ENCODE measurements around the gene HNF1A. TPM values are rescaled to one million over a fixed set of nuclear protein-coding genes. Genes with fewer than 3 reads are reported as not detected.

HNF1A gene
- total RNA-seq, 2 experiments from 2014 or later = not detected

GRCh38 chr12:120992989-120993388 lies 14.6 kb downstream of the HNF1A start:
- H3K9me3 Mint-ChIP-seq = no peaks in the 10 kb centered on the region
- no peaks in the 10 kb centered on the region for H3K36me3 Mint-ChIP-seq
- H3K4me3 Mint-ChIP-seq = no peak overlapping the region
- H3K27me3 Mint-ChIP-seq = peaks cover 7% of the 10 kb centered on the region
- H3K4me1 Mint-ChIP-seq = no peaks in the 10 kb centered on the region
- no peak for DNase-seq
- H3K27ac Mint-ChIP-seq = no peak overlapping the region

- H3K9me3 Mint-ChIP-seq = no peaks in the 10 kb centered on the region
- H3K4me1 Mint-ChIP-seq = no peaks in the 10 kb centered on the region
- no peak overlapping the region for H3K4me3 Mint-ChIP-seq
- H3K36me3 Mint-ChIP-seq = no peaks in the 10 kb centered on the region
- DNase-seq = no peak
- peaks cover 7% of the 10 kb centered on the region for H3K27me3 Mint-ChIP-seq
- no peak overlapping the region for H3K27ac Mint-ChIP-seq
These were observed 15.2 kb downstream of the HNF1A start for GRCh38 chr12:120993496-120993895.

- Mint-ChIP-seq H3K9me3 (no peaks in the 10 kb centered on the region), H3K36me3 (no peaks in the 10 kb centered on the region), H3K27me3 (peaks cover 7% of the 10 kb centered on the region), H3K4me1 (no peaks in the 10 kb centered on the region), H3K4me3 (no peak overlapping the region), H3K27ac (no peak overlapping the region)
- no peak for DNase-seq
These were observed 15.7 kb downstream of the HNF1A start for GRCh38 chr12:120994059-120994458.

- Mint-ChIP-seq H3K4me1 (no peaks in the 10 kb centered on the region), H3K27ac (no peak overlapping the region), H3K27me3 (peaks cover 7% of the 10 kb centered on the region), H3K9me3 (no peaks in the 10 kb centered on the region), H3K4me3 (no peak overlapping the region), H3K36me3 (no peaks in the 10 kb centered on the region)
- DNase-seq = no peak
These were observed 16.4 kb downstream of the HNF1A start for GRCh38 chr12:120994589-120995337.

- Mint-ChIP-seq H3K9me3 (no peaks in the 10 kb centered on the region), H3K4me1 (peaks cover 1% of the 10 kb centered on the region), H3K36me3 (no peaks in the 10 kb centered on the region), H3K27ac (no peak overlapping the region), H3K4me3 (no peak overlapping the region), H3K27me3 (peaks cover 7% of the 10 kb centered on the region)
- no peak for DNase-seq
These were observed 17.9 kb downstream of the HNF1A start for GRCh38 chr12:120996133-120996746.

GRCh38 chr12:120997448-120997847 lies 19.1 kb downstream of the HNF1A start:
- Mint-ChIP-seq H3K27ac (no peak overlapping the region), H3K27me3 (peaks cover 7% of the 10 kb centered on the region), H3K4me3 (no peak overlapping the region), H3K4me1 (peaks cover 1% of the 10 kb centered on the region), H3K36me3 (peaks cover 2% of the 10 kb centered on the region), H3K9me3 (no peaks in the 10 kb centered on the region)
- no peak for DNase-seq

GRCh38 chr12:120998435-120998834 lies 20.1 kb downstream of the HNF1A start:
- Mint-ChIP-seq H3K4me1 (peaks cover 1% of the 10 kb centered on the region), H3K27ac (no peak overlapping the region), H3K4me3 (no peak overlapping the region), H3K27me3 (peaks cover 7% of the 10 kb centered on the region), H3K9me3 (no peaks in the 10 kb centered on the region), H3K36me3 (peaks cover 2% of the 10 kb centered on the region)
- no peak for DNase-seq

- no peak overlapping the region for H3K27ac Mint-ChIP-seq
- H3K4me3 Mint-ChIP-seq = no peak overlapping the region
- H3K27me3 Mint-ChIP-seq = peaks cover 6% of the 10 kb centered on the region
- H3K9me3 Mint-ChIP-seq = no peaks in the 10 kb centered on the region
- peaks cover 2% of the 10 kb centered on the region for H3K36me3 Mint-ChIP-seq
- peaks cover 1% of the 10 kb centered on the region for H3K4me1 Mint-ChIP-seq
- no peak for DNase-seq
These were observed 21.1 kb downstream of the HNF1A start for GRCh38 chr12:120999191-121000120.

GRCh38 chr12:121000530-121000929 lies 22.2 kb downstream of the HNF1A start:
- Mint-ChIP-seq H3K9me3 (no peaks in the 10 kb centered on the region), H3K4me3 (no peak overlapping the region), H3K27ac (no peak overlapping the region), H3K27me3 (no peaks in the 10 kb centered on the region), H3K36me3 (peaks cover 10% of the 10 kb centered on the region), H3K4me1 (peaks cover 1% of the 10 kb centered on the region)
- DNase-seq = no peak

GRCh38 chr12:121001060-121001459 lies 22.7 kb downstream of the HNF1A start:
- H3K27ac Mint-ChIP-seq = peak overlapping the region; percentile 20
- no peaks in the 10 kb centered on the region for H3K27me3 Mint-ChIP-seq
- peaks cover 11% of the 10 kb centered on the region for H3K36me3 Mint-ChIP-seq
- no peak for DNase-seq
- no peaks in the 10 kb centered on the region for H3K9me3 Mint-ChIP-seq
- H3K4me1 Mint-ChIP-seq = peaks cover 1% of the 10 kb centered on the region
- H3K4me3 Mint-ChIP-seq = no peak overlapping the region

GRCh38 chr12:121001841-121002483 lies 23.6 kb downstream of the HNF1A start:
- H3K4me3 Mint-ChIP-seq = no peak overlapping the region
- H3K9me3 Mint-ChIP-seq = no peaks in the 10 kb centered on the region
- H3K27ac Mint-ChIP-seq = no peak overlapping the region
- DNase-seq = no peak
- H3K36me3 Mint-ChIP-seq = peaks cover 15% of the 10 kb centered on the region
- peaks cover 1% of the 10 kb centered on the region for H3K4me1 Mint-ChIP-seq
- no peaks in the 10 kb centered on the region for H3K27me3 Mint-ChIP-seq

GRCh38 chr12:121003650-121004049 lies 25.3 kb downstream of the HNF1A start:
- H3K27me3 Mint-ChIP-seq = no peaks in the 10 kb centered on the region
- no peak for DNase-seq
- no peaks in the 10 kb centered on the region for H3K9me3 Mint-ChIP-seq
- peaks cover 20% of the 10 kb centered on the region for H3K36me3 Mint-ChIP-seq
- no peak overlapping the region for H3K27ac Mint-ChIP-seq
- no peak overlapping the region for H3K4me3 Mint-ChIP-seq
- peaks cover 1% of the 10 kb centered on the region for H3K4me1 Mint-ChIP-seq

GRCh38 chr12:121004253-121004815 lies 26.0 kb downstream of the HNF1A start:
- H3K9me3 Mint-ChIP-seq = no peaks in the 10 kb centered on the region
- H3K27ac Mint-ChIP-seq = no peak overlapping the region
- DNase-seq = no peak
- no peak overlapping the region for H3K4me3 Mint-ChIP-seq
- peaks cover 1% of the 10 kb centered on the region for H3K4me1 Mint-ChIP-seq
- peaks cover 20% of the 10 kb centered on the region for H3K36me3 Mint-ChIP-seq
- H3K27me3 Mint-ChIP-seq = no peaks in the 10 kb centered on the region

GRCh38 chr12:121005346-121005815 lies 27.0 kb downstream of the HNF1A start:
- Mint-ChIP-seq H3K9me3 (no peaks in the 10 kb centered on the region), H3K27me3 (no peaks in the 10 kb centered on the region), H3K36me3 (peaks cover 22% of the 10 kb centered on the region), H3K4me3 (no peak overlapping the region), H3K4me1 (peaks cover 1% of the 10 kb centered on the region), H3K27ac (peak overlapping the region; percentile 69)
- peak; percentile 53 for DNase-seq
